Vagina (tissue), 2 donors: Measurements from ENCODE around the gene SGPP2.

Experiments used
- CTCF ChIP-seq, 3 experiments: fragments of 450-650 bp in 2 of 3; fragments of 200-600 bp in 1 of 3; sonication (generic) in 1 of 3; IDR thresholded peaks; one replicate each; pipeline ENCODE4 v1.5.1; 2017 to 2019; ENCODE audit warnings: antibody characterized with exemption in 3 of 3, mild to moderate bottlenecking in 2 of 3, moderate library complexity in 2 of 3
- POLR2A ChIP-seq, 2 donors: fragments of 450-650 bp; IDR thresholded peaks; one replicate each; pipeline ENCODE4 v1.6.1; 2017; ENCODE audit warnings: antibody characterized with exemption in 2 of 2, mild to moderate bottlenecking in 2 of 2, moderate library complexity in 2 of 2
- POLR2AphosphoS5 ChIP-seq, 2 donors: sonication (generic); formaldehyde crosslinking; IDR thresholded peaks; one replicate each; pipeline ENCODE4 v1.9.0; 2017; ENCODE audit warnings: antibody characterized with exemption in 2 of 2, mild to moderate bottlenecking in 2 of 2, low read depth in 1 of 2; ENCODE audit not compliant: insufficient read depth in 1 of 2

- no peak for TF ChIP-seq CTCF (IDR thresholded peaks at IDR 0.05)
- TF ChIP-seq POLR2A (IDR thresholded peaks at IDR 0.05) = no peak
- no peak for TF ChIP-seq POLR2AphosphoS5 (IDR thresholded peaks at IDR 0.05; ENCODE audit: insufficient read depth in 1 of 2, low read depth in 1 of 2)
Observed at GRCh38 chr2:222451224-222451674, 26.9 kb downstream of the SGPP2 start.
